Activated T-cell treated with anti-CD3 and anti-CD28 coated beads, Interleukin-2, amount 50 U/mL, for 48 hours (primary cell): ENCODE measurements around the gene COPE.

Experiments
- DNase-seq, 2 experiments: peaks; one replicate each; pipeline ENCODE4 v3.0.0-alpha.2; 2020

COPE gene

DNA sequence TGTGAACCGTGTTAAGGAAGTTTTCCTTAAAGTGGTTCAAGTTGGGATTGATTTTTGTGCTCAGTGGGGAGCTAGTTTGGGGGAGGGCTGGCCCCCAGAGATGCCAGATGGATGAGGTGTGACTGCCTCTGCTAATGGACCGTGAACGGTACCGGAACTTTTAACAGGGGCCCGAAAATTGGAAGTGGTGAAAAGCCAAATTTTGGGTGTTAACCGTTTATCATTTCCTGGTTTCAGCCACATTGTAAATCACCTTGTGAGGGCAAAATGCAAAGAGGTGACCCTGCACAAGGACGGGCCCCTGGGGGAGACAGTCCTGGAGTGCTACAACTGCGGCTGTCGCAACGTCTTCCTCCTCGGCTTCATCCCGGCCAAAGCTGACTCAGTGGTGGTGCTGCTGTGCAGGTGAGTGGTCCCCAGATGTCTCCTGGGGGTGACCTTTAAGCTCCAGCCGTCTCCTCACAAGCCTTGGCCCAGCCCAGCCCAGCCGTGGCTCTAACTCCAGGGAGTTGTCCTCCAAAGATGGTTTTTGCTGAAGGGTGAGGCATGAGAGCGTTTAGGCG, 69.3 kb downstream of the COPE start:
- no peak for DNase-seq
